K562 (cell line): ENCODE results near the gene RNF214. TPM values are rescaled to one million over a fixed set of nuclear protein-coding genes. Genes with fewer than 3 reads are reported as not detected.

Source experiments
- GATAD2A ChIP-seq: fragments of 450-650 bp; IDR thresholded peaks from 2 replicates; pipeline ENCODE4 v1.6.1; 2017
- GTF2F1 ChIP-seq: IDR thresholded peaks from 2 replicates; pipeline ENCODE4 v1.6.1; 2011; ENCODE audit warnings: low read depth, low read length, improper control_type of control experiment
- LEF1 ChIP-seq: fragments of 450-650 bp; IDR thresholded peaks from 2 replicates; pipeline ENCODE4 v1.6.1; 2016; ENCODE audit warnings: mild to moderate bottlenecking
- MTF1 ChIP-seq: fragments of 250-450 bp; sonication (Bioruptor Pico); IDR thresholded peaks from 2 replicates; pipeline ENCODE4 v1.9.0; 2021; ENCODE audit warnings: moderate library complexity, mild to moderate bottlenecking, inconsistent platforms, borderline replicate concordance
- NCOA1 ChIP-seq: fragments of 450-650 bp; IDR thresholded peaks from 2 replicates; pipeline ENCODE4 v1.6.1; 2016; ENCODE audit warnings: low read depth
- POLR2H ChIP-seq: IDR thresholded peaks from 2 replicates; pipeline ENCODE4 v1.6.1; 2016; ENCODE audit warnings: missing genetic modification characterization, low read depth, mild to moderate bottlenecking, control low read depth, missing compliant biosample characterization, moderate library complexity
- SMARCE1 ChIP-seq: fragments of 450-650 bp; IDR thresholded peaks from 2 replicates; pipeline ENCODE4 v1.7.1; 2016; ENCODE audit warnings: mild to moderate bottlenecking
- TAF7 ChIP-seq: fragments of 450-650 bp; IDR thresholded peaks from 2 replicates; pipeline ENCODE4 v1.6.1; 2016; ENCODE audit warnings: missing genetic modification characterization, missing compliant biosample characterization
- polyA plus RNA-seq, 8 experiments: library from polyadenylated mRNA; depleted of rRNA in 4 of 8; stranded (reverse) in 5 of 8; unstranded in 3 of 8; fragments of >200 nt; fragmentation: Nextera tagmentation in 2 of 8; fragmentation: Illumina TruSeq in 1 of 8; extraction: Ambion mirVana in 2 of 8; extraction: Trizol in 1 of 8; gene quantifications; 2 replicates each; pipeline versions ENCODE4 v1.2.1 to v1.2.3, GENCODE V29; 2011 to 2014; ENCODE audit warnings: inconsistent platforms in 1 of 8, missing spikeins in 1 of 8
- total RNA-seq, 7 experiments: library from RNA; depleted of rRNA in 6 of 7; stranded (reverse); fragments of >200 nt in 6 of 7; fragmentation: Illumina TruSeq in 2 of 7; extraction: Trizol in 2 of 7; gene quantifications; 2 replicates each; pipeline versions ENCODE4 v1.2.1 to v1.2.3, GENCODE V29; 2011 to 2021; ENCODE audit warnings: low replicate concordance in 1 of 7
- TF ChIP-seq, protein P1 (sequence below): fragments of 450-650 bp; IDR thresholded peaks from 2 replicates; pipeline ENCODE4 v1.6.1; 2016; ENCODE audit warnings: antibody characterized with exemption
- TF ChIP-seq, protein P2 (sequence below): fragments of 450-650 bp; IDR thresholded peaks from 2 replicates; pipeline ENCODE4 v1.6.1; 2017; ENCODE audit warnings: antibody characterized with exemption, mild to moderate bottlenecking
- TF ChIP-seq, protein P3 (sequence below): fragments of 450-650 bp; IDR thresholded peaks from 2 replicates; pipeline ENCODE4 v1.6.1; 2016; ENCODE audit warnings: mild to moderate bottlenecking, moderate library complexity

RNF214 gene
- total and polyA plus RNA-seq, 9 of the 15 experiments (the other 6 are each of a cell fraction or from before 2014, with no cell fraction given), result 6.6 to 24.8 (median 11.9) TPM

DNA sequence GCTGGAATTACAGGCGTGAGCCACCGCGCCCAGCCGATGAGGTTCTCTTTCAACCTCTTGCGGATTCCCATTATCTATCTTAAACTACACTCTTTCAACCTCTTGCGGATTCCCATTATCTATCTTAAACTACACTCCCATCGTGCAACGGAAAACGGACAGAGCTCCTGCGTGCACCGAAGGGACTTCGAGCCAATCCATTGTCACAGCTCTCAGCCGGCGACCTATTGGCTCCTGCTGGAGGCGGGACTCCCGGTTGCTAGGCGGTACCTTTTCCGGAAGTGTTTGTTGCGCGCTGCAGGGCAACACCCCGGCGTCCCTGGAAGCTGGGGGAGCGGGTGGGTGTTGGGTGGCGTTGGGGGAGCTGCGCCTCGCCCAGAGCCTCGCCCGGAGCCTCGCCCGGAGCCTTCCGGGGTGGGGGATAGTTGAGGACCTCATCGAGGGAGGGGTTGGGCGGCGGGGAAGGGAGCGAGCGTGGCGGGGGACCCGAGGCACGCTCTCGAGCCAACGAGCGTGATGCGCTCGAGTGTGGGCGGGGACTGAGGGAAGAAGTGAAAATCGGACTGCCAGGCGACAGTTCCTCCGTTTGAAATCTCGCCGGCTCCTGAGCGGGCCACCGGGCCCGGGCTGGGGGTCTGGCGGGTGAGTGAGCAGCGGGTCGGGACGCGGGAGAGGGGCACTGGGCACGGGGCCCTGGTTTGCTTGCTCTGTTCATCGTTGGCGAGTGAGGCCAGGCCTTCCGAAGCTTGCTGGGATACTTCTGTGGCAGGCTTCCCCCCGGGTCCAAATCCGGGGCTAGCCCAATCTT lies 95.3 kb downstream of the RNF214 start, which contains the start of gene CEP164 (continued):
- TF ChIP-seq GATAD2A (no peak), POLR2H (tag) (peak; percentile 83), MTF1 (CRISPR knock-in tag) (no peak), LEF1 (no peak), TAF7 (no peak), GTF2F1 (no peak), NCOA1 (peak; percentile 24; the same call in 1 of the 2 replicates), SMARCE1 (no peak)
- TF ChIP-seq, protein P1, sequence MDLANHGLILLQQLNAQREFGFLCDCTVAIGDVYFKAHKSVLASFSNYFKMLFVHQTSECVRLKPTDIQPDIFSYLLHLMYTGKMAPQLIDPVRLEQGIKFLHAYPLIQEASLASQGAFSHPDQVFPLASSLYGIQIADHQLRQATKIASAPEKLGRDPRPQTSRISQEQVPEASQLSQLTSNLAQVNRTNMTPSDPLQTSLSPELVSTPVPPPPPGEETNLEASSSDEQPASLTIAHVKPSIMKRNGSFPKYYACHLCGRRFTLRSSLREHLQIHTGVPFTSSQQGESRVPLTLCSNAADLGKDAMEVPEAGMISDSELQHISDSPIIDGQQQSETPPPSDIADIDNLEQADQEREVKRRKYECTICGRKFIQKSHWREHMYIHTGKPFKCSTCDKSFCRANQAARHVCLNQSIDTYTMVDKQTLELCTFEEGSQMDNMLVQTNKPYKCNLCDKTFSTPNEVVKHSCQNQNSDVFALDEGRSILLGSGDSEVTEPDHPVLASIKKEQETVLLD, result no peak
- TF ChIP-seq, protein P2, sequence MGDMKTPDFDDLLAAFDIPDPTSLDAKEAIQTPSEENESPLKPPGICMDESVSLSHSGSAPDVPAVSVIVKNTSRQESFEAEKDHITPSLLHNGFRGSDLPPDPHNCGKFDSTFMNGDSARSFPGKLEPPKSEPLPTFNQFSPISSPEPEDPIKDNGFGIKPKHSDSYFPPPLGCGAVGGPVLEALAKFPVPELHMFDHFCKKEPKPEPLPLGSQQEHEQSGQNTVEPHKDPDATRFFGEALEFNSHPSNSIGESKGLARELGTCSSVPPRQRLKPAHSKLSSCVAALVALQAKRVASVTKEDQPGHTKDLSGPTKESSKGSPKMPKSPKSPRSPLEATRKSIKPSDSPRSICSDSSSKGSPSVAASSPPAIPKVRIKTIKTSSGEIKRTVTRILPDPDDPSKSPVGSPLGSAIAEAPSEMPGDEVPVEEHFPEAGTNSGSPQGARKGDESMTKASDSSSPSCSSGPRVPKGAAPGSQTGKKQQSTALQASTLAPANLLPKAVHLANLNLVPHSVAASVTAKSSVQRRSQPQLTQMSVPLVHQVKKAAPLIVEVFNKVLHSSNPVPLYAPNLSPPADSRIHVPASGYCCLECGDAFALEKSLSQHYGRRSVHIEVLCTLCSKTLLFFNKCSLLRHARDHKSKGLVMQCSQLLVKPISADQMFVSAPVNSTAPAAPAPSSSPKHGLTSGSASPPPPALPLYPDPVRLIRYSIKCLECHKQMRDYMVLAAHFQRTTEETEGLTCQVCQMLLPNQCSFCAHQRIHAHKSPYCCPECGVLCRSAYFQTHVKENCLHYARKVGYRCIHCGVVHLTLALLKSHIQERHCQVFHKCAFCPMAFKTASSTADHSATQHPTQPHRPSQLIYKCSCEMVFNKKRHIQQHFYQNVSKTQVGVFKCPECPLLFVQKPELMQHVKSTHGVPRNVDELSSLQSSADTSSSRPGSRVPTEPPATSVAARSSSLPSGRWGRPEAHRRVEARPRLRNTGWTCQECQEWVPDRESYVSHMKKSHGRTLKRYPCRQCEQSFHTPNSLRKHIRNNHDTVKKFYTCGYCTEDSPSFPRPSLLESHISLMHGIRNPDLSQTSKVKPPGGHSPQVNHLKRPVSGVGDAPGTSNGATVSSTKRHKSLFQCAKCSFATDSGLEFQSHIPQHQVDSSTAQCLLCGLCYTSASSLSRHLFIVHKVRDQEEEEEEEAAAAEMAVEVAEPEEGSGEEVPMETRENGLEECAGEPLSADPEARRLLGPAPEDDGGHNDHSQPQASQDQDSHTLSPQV, result no peak
- TF ChIP-seq, protein P3, sequence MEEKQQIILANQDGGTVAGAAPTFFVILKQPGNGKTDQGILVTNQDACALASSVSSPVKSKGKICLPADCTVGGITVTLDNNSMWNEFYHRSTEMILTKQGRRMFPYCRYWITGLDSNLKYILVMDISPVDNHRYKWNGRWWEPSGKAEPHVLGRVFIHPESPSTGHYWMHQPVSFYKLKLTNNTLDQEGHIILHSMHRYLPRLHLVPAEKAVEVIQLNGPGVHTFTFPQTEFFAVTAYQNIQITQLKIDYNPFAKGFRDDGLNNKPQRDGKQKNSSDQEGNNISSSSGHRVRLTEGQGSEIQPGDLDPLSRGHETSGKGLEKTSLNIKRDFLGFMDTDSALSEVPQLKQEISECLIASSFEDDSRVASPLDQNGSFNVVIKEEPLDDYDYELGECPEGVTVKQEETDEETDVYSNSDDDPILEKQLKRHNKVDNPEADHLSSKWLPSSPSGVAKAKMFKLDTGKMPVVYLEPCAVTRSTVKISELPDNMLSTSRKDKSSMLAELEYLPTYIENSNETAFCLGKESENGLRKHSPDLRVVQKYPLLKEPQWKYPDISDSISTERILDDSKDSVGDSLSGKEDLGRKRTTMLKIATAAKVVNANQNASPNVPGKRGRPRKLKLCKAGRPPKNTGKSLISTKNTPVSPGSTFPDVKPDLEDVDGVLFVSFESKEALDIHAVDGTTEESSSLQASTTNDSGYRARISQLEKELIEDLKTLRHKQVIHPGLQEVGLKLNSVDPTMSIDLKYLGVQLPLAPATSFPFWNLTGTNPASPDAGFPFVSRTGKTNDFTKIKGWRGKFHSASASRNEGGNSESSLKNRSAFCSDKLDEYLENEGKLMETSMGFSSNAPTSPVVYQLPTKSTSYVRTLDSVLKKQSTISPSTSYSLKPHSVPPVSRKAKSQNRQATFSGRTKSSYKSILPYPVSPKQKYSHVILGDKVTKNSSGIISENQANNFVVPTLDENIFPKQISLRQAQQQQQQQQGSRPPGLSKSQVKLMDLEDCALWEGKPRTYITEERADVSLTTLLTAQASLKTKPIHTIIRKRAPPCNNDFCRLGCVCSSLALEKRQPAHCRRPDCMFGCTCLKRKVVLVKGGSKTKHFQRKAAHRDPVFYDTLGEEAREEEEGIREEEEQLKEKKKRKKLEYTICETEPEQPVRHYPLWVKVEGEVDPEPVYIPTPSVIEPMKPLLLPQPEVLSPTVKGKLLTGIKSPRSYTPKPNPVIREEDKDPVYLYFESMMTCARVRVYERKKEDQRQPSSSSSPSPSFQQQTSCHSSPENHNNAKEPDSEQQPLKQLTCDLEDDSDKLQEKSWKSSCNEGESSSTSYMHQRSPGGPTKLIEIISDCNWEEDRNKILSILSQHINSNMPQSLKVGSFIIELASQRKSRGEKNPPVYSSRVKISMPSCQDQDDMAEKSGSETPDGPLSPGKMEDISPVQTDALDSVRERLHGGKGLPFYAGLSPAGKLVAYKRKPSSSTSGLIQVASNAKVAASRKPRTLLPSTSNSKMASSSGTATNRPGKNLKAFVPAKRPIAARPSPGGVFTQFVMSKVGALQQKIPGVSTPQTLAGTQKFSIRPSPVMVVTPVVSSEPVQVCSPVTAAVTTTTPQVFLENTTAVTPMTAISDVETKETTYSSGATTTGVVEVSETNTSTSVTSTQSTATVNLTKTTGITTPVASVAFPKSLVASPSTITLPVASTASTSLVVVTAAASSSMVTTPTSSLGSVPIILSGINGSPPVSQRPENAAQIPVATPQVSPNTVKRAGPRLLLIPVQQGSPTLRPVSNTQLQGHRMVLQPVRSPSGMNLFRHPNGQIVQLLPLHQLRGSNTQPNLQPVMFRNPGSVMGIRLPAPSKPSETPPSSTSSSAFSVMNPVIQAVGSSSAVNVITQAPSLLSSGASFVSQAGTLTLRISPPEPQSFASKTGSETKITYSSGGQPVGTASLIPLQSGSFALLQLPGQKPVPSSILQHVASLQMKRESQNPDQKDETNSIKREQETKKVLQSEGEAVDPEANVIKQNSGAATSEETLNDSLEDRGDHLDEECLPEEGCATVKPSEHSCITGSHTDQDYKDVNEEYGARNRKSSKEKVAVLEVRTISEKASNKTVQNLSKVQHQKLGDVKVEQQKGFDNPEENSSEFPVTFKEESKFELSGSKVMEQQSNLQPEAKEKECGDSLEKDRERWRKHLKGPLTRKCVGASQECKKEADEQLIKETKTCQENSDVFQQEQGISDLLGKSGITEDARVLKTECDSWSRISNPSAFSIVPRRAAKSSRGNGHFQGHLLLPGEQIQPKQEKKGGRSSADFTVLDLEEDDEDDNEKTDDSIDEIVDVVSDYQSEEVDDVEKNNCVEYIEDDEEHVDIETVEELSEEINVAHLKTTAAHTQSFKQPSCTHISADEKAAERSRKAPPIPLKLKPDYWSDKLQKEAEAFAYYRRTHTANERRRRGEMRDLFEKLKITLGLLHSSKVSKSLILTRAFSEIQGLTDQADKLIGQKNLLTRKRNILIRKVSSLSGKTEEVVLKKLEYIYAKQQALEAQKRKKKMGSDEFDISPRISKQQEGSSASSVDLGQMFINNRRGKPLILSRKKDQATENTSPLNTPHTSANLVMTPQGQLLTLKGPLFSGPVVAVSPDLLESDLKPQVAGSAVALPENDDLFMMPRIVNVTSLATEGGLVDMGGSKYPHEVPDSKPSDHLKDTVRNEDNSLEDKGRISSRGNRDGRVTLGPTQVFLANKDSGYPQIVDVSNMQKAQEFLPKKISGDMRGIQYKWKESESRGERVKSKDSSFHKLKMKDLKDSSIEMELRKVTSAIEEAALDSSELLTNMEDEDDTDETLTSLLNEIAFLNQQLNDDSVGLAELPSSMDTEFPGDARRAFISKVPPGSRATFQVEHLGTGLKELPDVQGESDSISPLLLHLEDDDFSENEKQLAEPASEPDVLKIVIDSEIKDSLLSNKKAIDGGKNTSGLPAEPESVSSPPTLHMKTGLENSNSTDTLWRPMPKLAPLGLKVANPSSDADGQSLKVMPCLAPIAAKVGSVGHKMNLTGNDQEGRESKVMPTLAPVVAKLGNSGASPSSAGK, result peak; percentile 83
